Osteocyte (in vitro differentiated cells): Measurements from ENCODE around the gene CENPP. TPM values are rescaled to one million over a fixed set of nuclear protein-coding genes. Genes with fewer than 3 reads are reported as not detected.
A peak's percentile ranks its signal among the peaks of the same experiment; 100 is the strongest.

ENCODE experiments used
- DNase-seq: peaks from one replicate; pipeline ENCODE4 v3.0.0; 2021; ENCODE audit warnings: mixed read lengths; ENCODE audit not compliant: unreplicated experiment; ENCODE audit errors: extremely low spot score
- H3K27ac Mint-ChIP-seq: one replicate; pipeline ENCODE4 v1.8.0; 2021; ENCODE audit warnings: mild to moderate bottlenecking, mixed read lengths; ENCODE audit not compliant: unreplicated experiment
- H3K27me3 Mint-ChIP-seq: one replicate; pipeline ENCODE4 v1.8.0; 2021; ENCODE audit warnings: mixed read lengths; ENCODE audit not compliant: unreplicated experiment
- H3K36me3 Mint-ChIP-seq: one replicate; pipeline ENCODE4 v1.8.0; 2021; ENCODE audit warnings: mixed read lengths; ENCODE audit not compliant: unreplicated experiment
- H3K4me1 Mint-ChIP-seq: one replicate; pipeline ENCODE4 v1.8.0; 2021; ENCODE audit warnings: mixed read lengths; ENCODE audit not compliant: unreplicated experiment
- H3K4me3 Mint-ChIP-seq: one replicate; pipeline ENCODE4 v1.8.0; 2021; ENCODE audit warnings: mild to moderate bottlenecking, moderate library complexity, mixed read lengths; ENCODE audit not compliant: unreplicated experiment
- H3K9me3 Mint-ChIP-seq: one replicate; pipeline ENCODE4 v1.8.0; 2021; ENCODE audit warnings: mixed read lengths; ENCODE audit not compliant: unreplicated experiment
- total RNA-seq: library from RNA; stranded (reverse); gene quantifications from 2 replicates; pipeline ENCODE4 v1.2.1, GENCODE V29; 2021
- TF ChIP-seq, protein P1 (sequence below): fragments of 200-600 bp; sonication (generic); IDR thresholded peaks from 2 replicates; pipeline ENCODE4 v1.5.0; 2021; ENCODE audit warnings: antibody characterized with exemption, mild to moderate bottlenecking, moderate library complexity

The CENPP gene
- total RNA-seq, 1 donor from 2014 or later: 11.6 TPM

DNA sequence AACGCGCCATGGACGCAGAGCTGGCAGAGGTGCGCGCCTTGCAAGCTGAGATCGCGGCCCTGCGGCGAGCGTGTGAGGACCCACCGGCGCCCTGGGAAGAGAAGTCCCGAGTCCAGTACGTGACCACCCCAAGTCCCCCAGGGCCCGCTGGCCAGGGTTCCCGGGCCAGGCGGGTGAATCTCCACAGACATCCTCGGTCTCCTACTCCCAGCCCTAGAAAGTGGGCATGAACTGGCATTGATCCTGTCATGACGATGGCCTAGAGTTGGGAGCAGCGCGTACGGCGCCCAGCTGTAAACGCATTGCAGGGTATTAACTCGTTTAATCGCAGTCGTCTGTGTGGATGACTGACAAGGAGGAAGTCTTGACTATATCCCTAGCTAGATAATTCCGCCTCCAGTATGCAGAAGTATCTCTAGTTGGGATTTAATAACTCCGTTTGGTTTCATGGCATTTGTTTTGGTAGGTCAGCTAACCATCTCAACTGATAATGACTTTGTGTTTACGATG is 293 bp downstream of the CENPP start:
- no peaks in the 10 kb centered on the region for H3K9me3 Mint-ChIP-seq
- TF ChIP-seq, protein P1, sequence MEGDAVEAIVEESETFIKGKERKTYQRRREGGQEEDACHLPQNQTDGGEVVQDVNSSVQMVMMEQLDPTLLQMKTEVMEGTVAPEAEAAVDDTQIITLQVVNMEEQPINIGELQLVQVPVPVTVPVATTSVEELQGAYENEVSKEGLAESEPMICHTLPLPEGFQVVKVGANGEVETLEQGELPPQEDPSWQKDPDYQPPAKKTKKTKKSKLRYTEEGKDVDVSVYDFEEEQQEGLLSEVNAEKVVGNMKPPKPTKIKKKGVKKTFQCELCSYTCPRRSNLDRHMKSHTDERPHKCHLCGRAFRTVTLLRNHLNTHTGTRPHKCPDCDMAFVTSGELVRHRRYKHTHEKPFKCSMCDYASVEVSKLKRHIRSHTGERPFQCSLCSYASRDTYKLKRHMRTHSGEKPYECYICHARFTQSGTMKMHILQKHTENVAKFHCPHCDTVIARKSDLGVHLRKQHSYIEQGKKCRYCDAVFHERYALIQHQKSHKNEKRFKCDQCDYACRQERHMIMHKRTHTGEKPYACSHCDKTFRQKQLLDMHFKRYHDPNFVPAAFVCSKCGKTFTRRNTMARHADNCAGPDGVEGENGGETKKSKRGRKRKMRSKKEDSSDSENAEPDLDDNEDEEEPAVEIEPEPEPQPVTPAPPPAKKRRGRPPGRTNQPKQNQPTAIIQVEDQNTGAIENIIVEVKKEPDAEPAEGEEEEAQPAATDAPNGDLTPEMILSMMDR: no peak
- peak overlapping the region; percentile 99 for H3K27ac Mint-ChIP-seq
- H3K4me1 Mint-ChIP-seq: peaks cover 37% of the 10 kb centered on the region
- H3K27me3 Mint-ChIP-seq: no peaks in the 10 kb centered on the region
- DNase-seq: no peak
- peaks cover 8% of the 10 kb centered on the region for H3K36me3 Mint-ChIP-seq
- H3K4me3 Mint-ChIP-seq: peak overlapping the region; percentile 99

DNA sequence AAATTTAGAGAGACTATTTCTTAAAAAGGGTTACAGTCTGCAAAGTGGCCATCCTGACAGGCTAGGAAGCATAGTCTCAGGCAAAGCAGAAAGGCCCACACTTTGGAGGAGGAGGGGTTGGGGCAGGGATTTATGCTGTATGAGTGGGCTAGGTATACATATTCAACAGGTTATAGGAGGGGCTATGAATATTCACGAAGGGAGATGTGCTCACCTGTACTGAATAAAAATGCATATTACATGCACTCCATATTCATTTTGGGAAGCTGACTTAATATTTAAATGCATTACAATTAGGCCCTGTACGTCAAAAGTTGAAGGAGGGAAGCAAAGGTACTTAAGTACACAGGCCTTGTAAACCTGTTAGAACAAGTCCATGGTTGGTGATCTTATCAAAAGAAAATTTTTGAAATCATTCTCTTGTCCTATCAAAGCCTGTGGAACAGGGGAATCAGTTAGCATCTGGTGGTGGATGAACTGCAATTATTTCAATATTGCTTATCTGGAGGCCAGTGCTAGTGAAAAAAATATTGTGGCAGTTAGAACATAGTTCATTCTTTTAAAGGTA is 1.6 kb downstream of the CENPP start:
- no peak for DNase-seq
- H3K4me1 Mint-ChIP-seq: peaks cover 42% of the 10 kb centered on the region
- TF ChIP-seq, protein P1: no peak
- H3K9me3 Mint-ChIP-seq: no peaks in the 10 kb centered on the region
- H3K27ac Mint-ChIP-seq: no peak overlapping the region
- H3K4me3 Mint-ChIP-seq: peak overlapping the region; percentile 99
- H3K27me3 Mint-ChIP-seq: no peaks in the 10 kb centered on the region
- H3K36me3 Mint-ChIP-seq: peaks cover 4% of the 10 kb centered on the region

DNA sequence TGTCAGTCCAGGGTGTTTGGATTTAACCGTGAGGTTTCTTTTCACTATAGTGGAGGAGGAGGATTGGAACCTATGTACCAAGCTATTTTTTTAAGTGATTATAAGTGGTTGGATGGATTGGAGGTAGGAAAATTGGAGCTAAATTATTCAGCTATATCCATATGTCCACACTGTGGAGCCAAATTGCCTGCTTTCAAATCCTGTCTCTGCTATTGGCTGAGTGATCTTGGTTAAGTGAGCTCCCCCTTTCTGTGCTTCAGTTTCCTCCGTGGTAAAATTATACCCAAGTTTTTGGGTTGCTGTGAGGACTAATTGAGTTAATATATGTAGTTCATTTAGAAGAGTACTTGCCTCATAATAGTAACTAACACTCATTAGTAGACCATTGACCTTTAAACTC is 2.5 kb downstream of the CENPP start:
- H3K9me3 Mint-ChIP-seq: no peaks in the 10 kb centered on the region
- no peak overlapping the region for H3K4me3 Mint-ChIP-seq
- H3K27me3 Mint-ChIP-seq: no peaks in the 10 kb centered on the region
- peaks cover under 1% of the 10 kb centered on the region for H3K36me3 Mint-ChIP-seq
- TF ChIP-seq, protein P1: peak; percentile 66
- H3K4me1 Mint-ChIP-seq: peaks cover 51% of the 10 kb centered on the region
- no peak for DNase-seq
- no peak overlapping the region for H3K27ac Mint-ChIP-seq

DNA sequence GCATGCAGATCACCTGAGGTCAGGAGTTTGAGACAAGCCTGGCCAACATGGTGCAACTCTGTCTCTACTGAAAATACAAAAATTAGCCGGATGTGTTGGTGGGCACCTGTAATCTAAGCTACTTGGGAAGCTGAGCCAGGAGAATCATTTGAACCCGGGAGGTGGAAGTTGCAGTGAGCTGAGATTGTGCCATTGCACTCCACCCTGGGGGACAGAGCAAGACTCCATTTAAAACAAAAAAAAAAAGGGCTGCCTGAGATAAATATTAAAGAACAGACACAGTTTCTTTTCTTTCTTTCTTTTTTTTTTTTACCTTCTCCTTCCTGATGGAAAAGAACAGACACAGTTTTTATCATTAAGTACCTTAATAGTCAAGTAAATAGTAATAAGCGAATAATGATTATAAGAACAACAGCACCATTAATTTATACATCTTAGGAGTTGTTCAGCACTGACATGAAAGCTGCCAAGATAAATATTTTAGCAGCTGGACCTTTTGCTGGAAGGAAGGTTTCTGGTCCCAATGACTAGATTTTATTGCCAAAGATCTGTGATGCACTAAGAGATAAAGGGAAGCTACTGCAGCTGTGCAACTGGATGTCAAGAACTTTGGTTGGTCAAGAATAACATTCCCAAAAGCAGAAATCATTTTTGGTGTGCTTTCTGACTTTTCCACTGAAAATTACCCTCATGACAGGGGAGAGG is 7.0 kb downstream of the CENPP start:
- no peaks in the 10 kb centered on the region for H3K9me3 Mint-ChIP-seq

DNA sequence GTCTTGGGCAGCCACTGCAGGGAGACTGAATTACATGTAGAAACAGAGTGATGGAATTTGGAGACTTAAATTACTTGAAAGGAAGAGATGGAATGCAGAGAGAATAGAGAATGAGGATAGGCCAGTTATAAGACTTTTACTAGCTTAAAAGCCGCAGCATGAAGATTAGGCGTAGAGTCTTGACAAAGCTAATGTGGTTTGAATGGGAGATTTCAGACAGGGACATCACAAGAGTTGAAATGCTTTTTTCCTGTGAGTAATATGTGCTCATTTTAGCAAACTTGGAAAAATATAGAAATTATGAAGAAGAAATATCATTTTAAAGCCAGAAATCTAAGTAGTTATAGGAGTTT is 7.5 kb downstream of the CENPP start:
- peaks cover 28% of the 10 kb centered on the region for H3K4me1 Mint-ChIP-seq
- no peaks in the 10 kb centered on the region for H3K27me3 Mint-ChIP-seq
- peaks cover 9% of the 10 kb centered on the region for H3K36me3 Mint-ChIP-seq
- no peak overlapping the region for H3K4me3 Mint-ChIP-seq
- TF ChIP-seq, protein P1: no peak
- no peak for DNase-seq
- no peaks in the 10 kb centered on the region for H3K9me3 Mint-ChIP-seq
- H3K27ac Mint-ChIP-seq: peak overlapping the region; percentile 87

More for the DNA sequence above, 7.0 kb downstream of the CENPP start:
- Mint-ChIP-seq H3K27me3 (no peaks in the 10 kb centered on the region), H3K4me3 (no peak overlapping the region), H3K4me1 (peaks cover 33% of the 10 kb centered on the region), H3K36me3 (peaks cover 9% of the 10 kb centered on the region), H3K27ac (peak overlapping the region; percentile 87)
- TF ChIP-seq, protein P1: no peak
- DNase-seq: no peak
